A549 treated with dexamethasone at 1 μM for 4 hours (cell line): ENCODE results near the gene GP1BB. TPM values are rescaled to one million over a fixed set of nuclear protein-coding genes. Genes with fewer than 3 reads are reported as not detected.

Experiments
- total RNA-seq: library from RNA; stranded (reverse); fragments of 200-300 nt; extraction: Qiagen RNA extraction; gene quantifications from 5 replicates; pipeline ENCODE4 v1.2.3, GENCODE V29; 2022

Gene GP1BB
- 0.79 to 2.1 TPM (median 1.8 TPM) in 5 replicates for total RNA-seq

DNA sequence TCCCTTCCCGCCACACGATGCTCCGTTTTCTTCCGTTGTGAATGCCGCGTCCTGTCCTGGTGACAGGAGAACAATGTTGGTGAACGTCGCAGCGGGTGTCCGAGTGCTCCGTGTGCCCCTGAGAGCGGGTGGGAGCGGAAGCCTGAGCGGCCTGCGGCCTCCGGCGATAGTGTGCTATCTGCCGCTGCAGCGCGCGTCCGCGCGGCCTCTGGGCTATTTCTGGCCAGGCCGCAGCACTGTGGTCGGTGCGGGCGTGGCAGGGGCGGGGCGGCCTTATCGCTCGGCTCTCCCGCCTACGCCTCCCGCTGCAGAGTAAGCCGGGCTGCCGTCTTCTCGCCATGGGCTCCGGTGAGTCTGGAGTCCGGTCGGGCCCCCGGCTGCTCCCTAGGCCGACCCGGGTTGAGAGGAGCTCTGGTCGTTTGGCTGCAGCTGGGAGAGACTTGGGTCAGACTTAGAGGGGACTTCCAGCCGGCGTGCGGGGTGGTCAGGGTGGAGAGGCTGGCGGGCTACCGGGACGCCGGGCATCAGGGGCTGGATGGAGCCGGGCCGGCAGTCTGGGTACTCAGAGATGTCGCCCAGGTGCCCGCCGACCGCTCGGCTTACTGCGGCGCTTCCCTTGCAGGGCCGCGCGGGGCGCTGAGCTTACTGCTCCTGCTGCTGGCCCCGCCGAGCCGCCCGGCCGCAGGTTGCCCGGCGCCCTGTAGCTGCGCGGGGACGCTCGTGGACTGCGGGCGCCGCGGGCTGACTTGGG is at the start of gene GP1BB:
TSS of gene GP1BB (plus strand) at position 308 of the 751 bp plus-strand sequence. CDS start at position 339, 31 bp downstream.

DNA sequence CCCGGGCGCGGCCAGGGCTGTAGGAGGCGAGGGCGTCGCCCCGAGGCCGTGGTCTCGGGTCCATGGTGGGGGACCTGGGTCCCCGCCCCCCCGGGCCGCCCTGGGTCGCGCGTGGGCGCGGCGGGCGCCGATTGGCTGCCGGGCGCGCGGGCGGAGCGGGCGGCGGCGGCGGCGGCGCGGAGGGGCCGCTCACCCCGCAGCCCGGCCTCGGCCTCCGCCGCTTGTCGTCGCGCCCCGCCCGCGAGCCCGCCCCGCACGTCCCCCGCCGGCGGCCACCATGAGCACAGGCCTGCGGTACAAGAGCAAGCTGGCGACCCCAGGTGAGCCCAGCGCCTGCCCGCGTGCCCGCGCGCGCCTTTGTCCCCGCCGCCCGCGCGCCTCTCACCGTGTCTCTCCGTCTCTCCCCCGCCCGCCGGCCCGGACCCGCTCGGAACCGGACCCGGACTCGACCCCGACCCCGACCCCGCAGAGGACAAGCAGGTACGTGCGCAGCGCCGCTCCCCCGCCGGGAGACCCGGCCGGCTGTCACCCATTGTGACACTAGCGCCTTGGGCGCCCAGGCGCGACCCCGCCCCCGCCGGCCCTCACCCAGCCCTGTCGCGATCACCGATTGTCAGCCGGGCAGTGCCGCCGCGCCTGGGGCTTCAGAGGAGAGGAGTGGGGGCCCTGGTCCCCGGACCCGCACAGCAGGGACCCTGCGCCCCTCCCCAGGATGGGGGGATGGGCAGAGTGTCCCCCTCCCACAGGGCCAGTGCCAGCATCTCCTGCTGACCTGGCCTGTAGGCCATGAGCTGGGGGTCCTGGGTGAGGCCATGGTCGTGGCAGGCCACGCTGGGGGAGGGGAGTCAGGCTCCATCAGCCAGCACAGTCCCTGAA is 8.8 kb upstream of the GP1BB start, which contains the start of gene SEPTIN5:
TSS of gene SEPTIN5 (plus strand) at position 192 of the 876 bp plus-strand sequence. CDS start at position 278, 86 bp downstream.

DNA sequence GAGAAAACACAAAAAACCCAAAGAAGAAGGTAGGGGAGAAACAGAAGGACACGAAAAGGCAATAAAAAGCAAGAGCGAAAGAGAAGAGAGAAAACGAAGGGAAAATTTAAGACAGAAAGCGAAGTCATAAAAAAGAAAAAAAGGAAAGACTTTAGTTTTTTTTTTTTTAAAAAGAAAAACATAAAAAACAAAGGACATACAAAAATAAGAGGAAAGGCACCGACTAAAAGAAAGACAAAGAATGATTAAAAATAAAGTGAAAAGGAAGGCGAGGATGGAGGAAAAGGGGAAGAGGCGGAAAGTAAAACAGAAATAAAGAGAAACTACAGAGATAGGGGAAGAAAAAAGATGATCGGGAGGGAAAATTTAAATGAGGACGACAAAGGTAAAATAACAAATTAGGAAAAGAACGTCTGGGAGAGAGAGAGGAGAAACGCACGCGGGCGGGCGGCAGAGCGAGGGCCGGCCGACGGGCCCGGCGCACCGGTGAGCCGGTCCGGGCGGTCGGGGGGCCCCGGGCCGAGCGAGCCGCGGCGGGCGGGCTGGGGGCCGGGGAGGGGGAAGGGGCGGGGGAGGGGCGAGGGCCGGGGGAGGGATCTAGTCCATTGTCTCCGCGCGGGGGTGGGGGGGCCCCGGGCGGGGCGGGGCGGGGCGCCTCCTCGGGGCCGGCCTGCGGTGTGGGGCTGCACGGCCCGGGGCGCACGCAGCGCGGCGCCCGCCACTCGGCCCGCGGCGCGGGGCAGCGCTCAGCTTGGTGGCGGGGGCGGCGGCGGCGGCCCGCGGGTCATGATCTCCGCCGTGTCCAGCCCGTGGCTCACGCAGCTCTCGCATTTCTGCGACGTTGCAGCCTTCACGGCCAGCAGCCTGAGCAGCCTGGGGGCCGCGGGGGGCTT is 37.0 kb downstream of the GP1BB start, which contains the start of gene TBX1:
TSS of gene TBX1 (plus strand) at position 721 of the 893 bp plus-strand sequence. CDS start at position 787, 66 bp downstream.

Other genes with a start within 250 kb of the GP1BB start
- 88.7 to 103 TPM (median 97.2 TPM) in 5 replicates for gene UFD1, start 244.3 kb upstream of the GP1BB start, total RNA-seq
- gene CDC45, start 243.6 kb upstream of the GP1BB start, total RNA-seq, result 22.7 to 25.4 TPM (median 24.0 TPM) in 5 replicates
- gene CLDN5, start 199.1 kb upstream of the GP1BB start, total RNA-seq, result not detected in 5 replicates
- 9.3 to 11.0 TPM (median 9.9 TPM) in 5 replicates for gene SEPTIN5, start 9.0 kb upstream of the GP1BB start, total RNA-seq
- 2.0 to 5.2 TPM (median 4.1 TPM) in 5 replicates for gene TBX1, start 37.2 kb downstream of the GP1BB start, total RNA-seq
- gene GNB1L, start 131.3 kb downstream of the GP1BB start, total RNA-seq, result 13.4 to 19.9 TPM (median 16.2 TPM) in 5 replicates
- 6.2 to 9.7 TPM (median 8.7 TPM) in 5 replicates for gene RTL10, start 131.3 kb downstream of the GP1BB start, total RNA-seq
- 117 to 142 TPM (median 130 TPM) in 5 replicates for gene COMT, start 218.2 kb downstream of the GP1BB start, total RNA-seq
- 30.3 to 38.5 TPM (median 32.5 TPM) in 5 replicates for gene TXNRD2, start 218.3 kb downstream of the GP1BB start, total RNA-seq